DMS153 (cell line): ENCODE results near the gene BARX1.
"Not testable (repeated sequence)": the region's sequence is repeated elsewhere in the genome, so short reads cannot be mapped to it uniquely, and the experiment has no call there.

Source experiments
- DNase-seq: peaks from one replicate; lab custom pipeline; 2025; lab: John Stamatoyannopoulos, UW

BARX1 gene

GRCh38 chr9:93955111-93955980 lies at the start of gene BARX1:
Gene BARX1 (minus strand): TSS chr9:93955355. CDS start chr9:93955146, 209 bp downstream.
- DNase-seq, result no peak

- peak; percentile 46 for DNase-seq
These were observed 47.4 kb upstream of the BARX1 start for GRCh38 chr9:94002316-94003140.

- DNase-seq, result no peak
These were observed 41.7 kb upstream of the BARX1 start for GRCh38 chr9:93996863-93997262.

- no peak for DNase-seq
These were observed 41.2 kb upstream of the BARX1 start for GRCh38 chr9:93996367-93996766.

- DNase-seq, result no peak
These were observed 39.4 kb upstream of the BARX1 start for GRCh38 chr9:93994545-93994944.

GRCh38 chr9:93994132-93994531 lies 39.0 kb upstream of the BARX1 start:
- DNase-seq, result no peak

- no peak for DNase-seq
These were observed 37.7 kb upstream of the BARX1 start for GRCh38 chr9:93992830-93993229.

GRCh38 chr9:93990448-93990847 lies 35.3 kb upstream of the BARX1 start:
- DNase-seq, result no peak

GRCh38 chr9:93988056-93988455 lies 32.9 kb upstream of the BARX1 start:
- no peak for DNase-seq

- peak; percentile 37 for DNase-seq
These were observed 29.7 kb upstream of the BARX1 start for GRCh38 chr9:93984860-93985259.

GRCh38 chr9:93983875-93984274 lies 28.7 kb upstream of the BARX1 start:
- no peak for DNase-seq

- DNase-seq, result no peak
These were observed 24.6 kb upstream of the BARX1 start for GRCh38 chr9:93979721-93980120.

GRCh38 chr9:93978551-93978950 lies 23.4 kb upstream of the BARX1 start:
- DNase-seq, result no peak

GRCh38 chr9:93976973-93977372 lies 21.8 kb upstream of the BARX1 start:
- DNase-seq, result no peak

GRCh38 chr9:93976081-93976480 lies 20.9 kb upstream of the BARX1 start:
- no peak for DNase-seq

GRCh38 chr9:93975262-93975661 lies 20.1 kb upstream of the BARX1 start:
- no peak for DNase-seq

GRCh38 chr9:93974151-93974550 lies 19.0 kb upstream of the BARX1 start:
- no peak for DNase-seq

- DNase-seq, result not testable (repeated sequence)
These were observed 17.5 kb upstream of the BARX1 start for GRCh38 chr9:93972655-93973054.

GRCh38 chr9:93969328-93969661 lies 14.1 kb upstream of the BARX1 start:
- DNase-seq, result no peak

- no peak for DNase-seq
These were observed 13.5 kb upstream of the BARX1 start for GRCh38 chr9:93968451-93969327.

GRCh38 chr9:93967020-93967803 lies 12.1 kb upstream of the BARX1 start:
- DNase-seq, result no peak
